Measurements from ENCODE around the gene SRSF7. TPM values are rescaled to one million over a fixed set of nuclear protein-coding genes. Genes with fewer than 3 reads are reported as not detected.
"Not testable (repeated sequence)": the region's sequence is repeated elsewhere in the genome, so short reads cannot be mapped to it uniquely, and the experiment has no call there.

The SRSF7 gene
- total and polyA plus RNA-seq, 3 donors from 2014 or later, result 104 to 169 (median 114) TPM

DNA sequence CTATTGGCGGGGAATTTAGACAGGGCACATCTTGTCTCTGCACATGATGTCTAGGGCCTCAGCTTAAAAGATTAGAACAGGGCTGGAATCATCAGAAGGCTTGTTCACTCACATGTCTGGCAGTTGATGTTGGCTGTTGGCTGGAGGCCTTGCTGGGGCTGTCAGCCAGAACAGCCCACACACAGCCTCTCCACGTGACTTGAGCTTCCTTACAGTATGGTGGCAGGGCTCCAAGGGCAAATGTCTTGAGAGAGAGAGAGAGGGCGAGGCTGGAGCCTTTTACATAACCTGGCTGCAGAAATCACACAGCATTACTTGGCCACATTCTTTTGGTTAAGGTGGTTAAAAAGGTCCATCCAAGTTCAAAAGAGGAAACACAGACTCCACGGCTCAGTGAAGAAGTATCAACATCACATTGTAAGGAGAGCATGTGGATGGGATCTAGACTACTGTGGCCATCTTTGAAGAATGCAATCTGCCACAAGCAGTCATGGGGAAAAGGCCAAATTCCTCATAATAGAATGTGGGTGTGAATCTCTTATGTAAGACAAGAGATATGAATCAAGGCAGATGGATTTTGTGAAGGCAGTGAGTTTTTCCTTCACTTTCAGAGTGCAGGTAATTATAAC is 30.4 kb downstream of the SRSF7 start:
- intact Hi-C loops (cut with DNase I; ENCODE audit: low total_unique reads), result loop anchor here (10.0 kb wide), 1 partner anchor 56 kb away; the partner anchor contains the start of gene GALM
- TF ChIP-seq POLR2A (IDR thresholded peaks at IDR 0.05), result no peak
- TF ChIP-seq, protein P1, sequence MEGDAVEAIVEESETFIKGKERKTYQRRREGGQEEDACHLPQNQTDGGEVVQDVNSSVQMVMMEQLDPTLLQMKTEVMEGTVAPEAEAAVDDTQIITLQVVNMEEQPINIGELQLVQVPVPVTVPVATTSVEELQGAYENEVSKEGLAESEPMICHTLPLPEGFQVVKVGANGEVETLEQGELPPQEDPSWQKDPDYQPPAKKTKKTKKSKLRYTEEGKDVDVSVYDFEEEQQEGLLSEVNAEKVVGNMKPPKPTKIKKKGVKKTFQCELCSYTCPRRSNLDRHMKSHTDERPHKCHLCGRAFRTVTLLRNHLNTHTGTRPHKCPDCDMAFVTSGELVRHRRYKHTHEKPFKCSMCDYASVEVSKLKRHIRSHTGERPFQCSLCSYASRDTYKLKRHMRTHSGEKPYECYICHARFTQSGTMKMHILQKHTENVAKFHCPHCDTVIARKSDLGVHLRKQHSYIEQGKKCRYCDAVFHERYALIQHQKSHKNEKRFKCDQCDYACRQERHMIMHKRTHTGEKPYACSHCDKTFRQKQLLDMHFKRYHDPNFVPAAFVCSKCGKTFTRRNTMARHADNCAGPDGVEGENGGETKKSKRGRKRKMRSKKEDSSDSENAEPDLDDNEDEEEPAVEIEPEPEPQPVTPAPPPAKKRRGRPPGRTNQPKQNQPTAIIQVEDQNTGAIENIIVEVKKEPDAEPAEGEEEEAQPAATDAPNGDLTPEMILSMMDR (IDR thresholded peaks at IDR 0.05), result peak in 1 of 3 experiments; percentile 9
- WGBS, 2 donors, result 24 to 31% methylated on average over 4 of the region's 4 CpGs
- Histone ChIP-seq H3K9me3 (no peaks in the 10 kb centered on the region), H3K4me3 (no peak overlapping the region), H3K4me1 (peaks cover 15% of the 10 kb centered on the region), H3K27ac (peak overlapping the region in 1 of 2 donors; percentile 71), H3K36me3 (ENCODE audit: low read depth, missing control alignments) (no peaks in the 10 kb centered on the region), H3K27me3 (no peaks in the 10 kb centered on the region)
- DNase-seq, result peak; percentile 96

DNA sequence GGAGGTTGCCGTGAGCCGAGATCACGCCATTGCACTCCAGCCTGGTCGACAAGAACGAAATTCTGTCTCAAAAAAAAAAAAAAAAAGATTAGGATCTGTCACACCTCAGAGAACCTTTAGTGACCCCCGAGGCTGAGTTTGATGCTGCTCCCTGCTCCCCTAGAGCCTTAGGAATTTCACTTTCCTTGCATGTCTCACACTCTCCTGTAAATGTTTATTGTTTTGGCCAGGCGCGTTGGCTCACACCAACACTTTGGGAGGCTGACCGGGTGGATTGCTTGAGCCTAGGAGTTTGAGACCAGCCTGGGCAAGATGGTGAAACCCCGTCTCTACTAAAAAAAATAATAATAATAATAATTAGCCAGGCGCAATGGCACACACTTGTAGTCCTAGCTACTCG is 31.5 kb downstream of the SRSF7 start:
- Histone ChIP-seq H3K4me1 (peaks cover 15% of the 10 kb centered on the region), H3K27me3 (no peaks in the 10 kb centered on the region), H3K27ac (peak overlapping the region; percentile 55 to 71), H3K36me3 (ENCODE audit: low read depth, missing control alignments) (no peaks in the 10 kb centered on the region), H3K9me3 (no peaks in the 10 kb centered on the region), H3K4me3 (no peak overlapping the region)
- no peak for TF ChIP-seq POLR2A (IDR thresholded peaks at IDR 0.05)
- TF ChIP-seq, protein P1 (IDR thresholded peaks at IDR 0.05), result no peak
- DNase-seq, result peak; percentile 12
- intact Hi-C loops (cut with DNase I; ENCODE audit: low total_unique reads), result loop anchor here (10.0 kb wide), 1 partner anchor 55 kb away; the partner anchor contains the start of gene GALM
- 76 to 81% methylated on average over 12 of the region's 12 CpGs for WGBS, 2 donors

DNA sequence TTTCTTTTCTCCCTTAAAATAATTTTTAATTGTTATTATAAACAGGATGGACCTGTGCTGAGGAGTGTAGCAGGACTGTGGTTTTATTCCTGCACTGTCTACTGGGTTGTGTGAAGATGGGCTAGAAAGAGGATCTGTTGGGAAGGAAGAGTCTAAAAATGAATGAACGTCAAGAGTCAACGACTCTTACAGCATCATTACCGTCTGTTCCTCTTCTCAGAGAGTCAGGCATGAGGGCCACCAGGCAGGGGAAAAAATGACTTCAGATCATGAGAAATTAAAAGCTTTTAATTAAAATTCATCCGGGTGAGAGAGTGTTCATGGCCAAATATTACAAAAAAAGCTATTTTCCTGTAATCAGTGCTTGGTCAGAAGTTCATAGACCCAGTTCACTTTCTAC is 32.6 kb downstream of the SRSF7 start:
- Histone ChIP-seq H3K4me1 (peaks cover 15% of the 10 kb centered on the region), H3K36me3 (ENCODE audit: low read depth, missing control alignments) (no peaks in the 10 kb centered on the region), H3K4me3 (no peak overlapping the region), H3K9me3 (no peaks in the 10 kb centered on the region), H3K27me3 (no peaks in the 10 kb centered on the region), H3K27ac (no peak overlapping the region)
- TF ChIP-seq POLR2A (IDR thresholded peaks at IDR 0.05), result no peak
- TF ChIP-seq, protein P1 (IDR thresholded peaks at IDR 0.05), result no peak
- intact Hi-C loops (cut with DNase I; ENCODE audit: low total_unique reads), result no loop called here
- 57 to 65% methylated on average over 4 of the region's 4 CpGs for WGBS, 2 donors
- DNase-seq, result no peak

DNA sequence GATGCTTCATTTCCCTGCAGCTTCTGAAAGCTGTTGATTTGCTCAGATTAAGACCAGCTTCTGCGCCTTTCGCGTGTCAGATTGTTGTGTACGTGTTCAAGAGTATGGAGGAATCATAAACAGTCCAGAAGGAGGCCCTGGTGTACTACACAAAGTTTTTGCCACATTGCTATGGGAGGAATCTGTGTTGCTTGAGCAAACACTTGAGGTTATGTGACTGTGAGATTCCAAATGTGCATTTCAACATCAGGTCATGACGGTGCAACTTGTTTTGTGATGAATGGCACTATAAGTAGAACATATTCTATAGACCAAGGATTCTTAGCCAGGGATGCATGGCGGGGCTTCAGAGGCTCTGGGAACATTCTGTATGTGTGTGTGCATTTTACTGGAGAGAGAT is 35.0 kb downstream of the SRSF7 start:
- H3K27me3 ChIP-seq, result no peaks in the 10 kb centered on the region
- no peak for DNase-seq
- no peaks in the 10 kb centered on the region for H3K9me3 ChIP-seq
- intact Hi-C loops (cut with DNase I; ENCODE audit: low total_unique reads), result no loop called here
- H3K27ac ChIP-seq, result no peak overlapping the region
- peaks cover 12% of the 10 kb centered on the region for H3K4me1 ChIP-seq
- 85 to 94% methylated on average over 6 of the region's 6 CpGs for WGBS, 2 donors
- no peak for TF ChIP-seq POLR2A (IDR thresholded peaks at IDR 0.05)
- TF ChIP-seq, protein P1 (IDR thresholded peaks at IDR 0.05), result no peak
- no peak overlapping the region for H3K4me3 ChIP-seq
- H3K36me3 ChIP-seq (ENCODE audit: low read depth, missing control alignments), result no peaks in the 10 kb centered on the region

DNA sequence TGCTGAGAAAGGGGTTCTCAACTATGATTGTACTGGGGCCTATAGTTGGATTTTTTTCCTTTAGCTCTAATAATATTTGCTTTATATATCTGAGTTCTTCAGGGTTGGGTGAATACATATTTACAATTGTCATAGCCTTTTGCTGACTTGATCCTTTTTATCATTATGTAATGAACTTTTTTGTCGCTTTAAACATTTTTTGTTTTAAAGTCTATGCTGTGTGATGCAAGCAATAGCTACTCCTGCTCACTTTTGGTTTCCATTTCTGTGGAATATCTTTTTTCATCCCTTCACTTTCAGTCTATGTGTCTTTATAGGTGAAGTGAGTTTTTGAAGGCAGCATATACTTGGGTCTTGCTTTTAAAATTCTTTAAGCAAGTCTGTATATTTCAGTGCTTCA is 36.2 kb downstream of the SRSF7 start:
- H3K9me3 ChIP-seq; H3K36me3 ChIP-seq (ENCODE audit: low read depth, missing control alignments); DNase-seq; H3K27ac ChIP-seq; intact Hi-C loops (cut with DNase I; ENCODE audit: low total_unique reads); H3K4me1 ChIP-seq; H3K27me3 ChIP-seq; H3K4me3 ChIP-seq: not testable (repeated sequence)
- 83 to 91% methylated on average over 1 of the region's 1 CpG for WGBS, 2 donors
